ENCODE measurements around the gene TATDN3. TPM values are rescaled to one million over a fixed set of nuclear protein-coding genes. Genes with fewer than 3 reads are reported as not detected.

TATDN3 gene
- polyA plus RNA-seq, 1 donor from 2014 or later, result 72.0 TPM

- Histone ChIP-seq H3K79me2 (replicated peaks; ENCODE audit: insufficient read depth, low read length) (peaks cover 3% of the 10 kb centered on the region), H3K27ac (ENCODE audit: low read length) (no peak overlapping the region), H3K4me2 (ENCODE audit: low read length) (no peak overlapping the region)
Measured at GRCh38 chr1:212749821-212750535, 41.7 kb upstream of the TATDN3 start.

GRCh38 chr1:212752252-212752933 lies 39.3 kb upstream of the TATDN3 start:
- Histone ChIP-seq H3K27me3 (ENCODE audit: insufficient read depth, low read depth, low read length) (no peaks in the 10 kb centered on the region), H3K79me2 (replicated peaks; ENCODE audit: insufficient read depth, low read length) (peaks cover 3% of the 10 kb centered on the region), H3K4me2 (ENCODE audit: low read length) (no peak overlapping the region), H3F3A (ENCODE audit: insufficient read depth, low read length, poor library complexity, severe bottlenecking) (no peaks in the 10 kb centered on the region), H4K20me1 (ENCODE audit: insufficient read depth) (no peaks in the 10 kb centered on the region), H3K36me3 (ENCODE audit: insufficient read depth, low read length) (peaks cover 4% of the 10 kb centered on the region), H3K4me3 (ENCODE audit: low read length) (no peak overlapping the region), H3K27ac (ENCODE audit: low read length) (no peak overlapping the region), H3K9me2 (ENCODE audit: insufficient read depth, low read length) (no peaks in the 10 kb centered on the region), H2AFZ (ENCODE audit: low read depth, low read length) (no peak overlapping the region), H3K9me3 (ENCODE audit: low read length) (no peaks in the 10 kb centered on the region), H3K9ac (ENCODE audit: low read length) (no peak overlapping the region)
- TF ChIP-seq EZH2 (IDR thresholded peaks at IDR 0.05; ENCODE audit: borderline replicate concordance, insufficient read depth, low read length, poor library complexity, severe bottlenecking), result no peak
- TF ChIP-seq, protein P1, sequence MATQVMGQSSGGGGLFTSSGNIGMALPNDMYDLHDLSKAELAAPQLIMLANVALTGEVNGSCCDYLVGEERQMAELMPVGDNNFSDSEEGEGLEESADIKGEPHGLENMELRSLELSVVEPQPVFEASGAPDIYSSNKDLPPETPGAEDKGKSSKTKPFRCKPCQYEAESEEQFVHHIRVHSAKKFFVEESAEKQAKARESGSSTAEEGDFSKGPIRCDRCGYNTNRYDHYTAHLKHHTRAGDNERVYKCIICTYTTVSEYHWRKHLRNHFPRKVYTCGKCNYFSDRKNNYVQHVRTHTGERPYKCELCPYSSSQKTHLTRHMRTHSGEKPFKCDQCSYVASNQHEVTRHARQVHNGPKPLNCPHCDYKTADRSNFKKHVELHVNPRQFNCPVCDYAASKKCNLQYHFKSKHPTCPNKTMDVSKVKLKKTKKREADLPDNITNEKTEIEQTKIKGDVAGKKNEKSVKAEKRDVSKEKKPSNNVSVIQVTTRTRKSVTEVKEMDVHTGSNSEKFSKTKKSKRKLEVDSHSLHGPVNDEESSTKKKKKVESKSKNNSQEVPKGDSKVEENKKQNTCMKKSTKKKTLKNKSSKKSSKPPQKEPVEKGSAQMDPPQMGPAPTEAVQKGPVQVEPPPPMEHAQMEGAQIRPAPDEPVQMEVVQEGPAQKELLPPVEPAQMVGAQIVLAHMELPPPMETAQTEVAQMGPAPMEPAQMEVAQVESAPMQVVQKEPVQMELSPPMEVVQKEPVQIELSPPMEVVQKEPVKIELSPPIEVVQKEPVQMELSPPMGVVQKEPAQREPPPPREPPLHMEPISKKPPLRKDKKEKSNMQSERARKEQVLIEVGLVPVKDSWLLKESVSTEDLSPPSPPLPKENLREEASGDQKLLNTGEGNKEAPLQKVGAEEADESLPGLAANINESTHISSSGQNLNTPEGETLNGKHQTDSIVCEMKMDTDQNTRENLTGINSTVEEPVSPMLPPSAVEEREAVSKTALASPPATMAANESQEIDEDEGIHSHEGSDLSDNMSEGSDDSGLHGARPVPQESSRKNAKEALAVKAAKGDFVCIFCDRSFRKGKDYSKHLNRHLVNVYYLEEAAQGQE (IDR thresholded peaks at IDR 0.05; ENCODE audit: borderline replicate concordance), result no peak
- TF ChIP-seq, protein P2, sequence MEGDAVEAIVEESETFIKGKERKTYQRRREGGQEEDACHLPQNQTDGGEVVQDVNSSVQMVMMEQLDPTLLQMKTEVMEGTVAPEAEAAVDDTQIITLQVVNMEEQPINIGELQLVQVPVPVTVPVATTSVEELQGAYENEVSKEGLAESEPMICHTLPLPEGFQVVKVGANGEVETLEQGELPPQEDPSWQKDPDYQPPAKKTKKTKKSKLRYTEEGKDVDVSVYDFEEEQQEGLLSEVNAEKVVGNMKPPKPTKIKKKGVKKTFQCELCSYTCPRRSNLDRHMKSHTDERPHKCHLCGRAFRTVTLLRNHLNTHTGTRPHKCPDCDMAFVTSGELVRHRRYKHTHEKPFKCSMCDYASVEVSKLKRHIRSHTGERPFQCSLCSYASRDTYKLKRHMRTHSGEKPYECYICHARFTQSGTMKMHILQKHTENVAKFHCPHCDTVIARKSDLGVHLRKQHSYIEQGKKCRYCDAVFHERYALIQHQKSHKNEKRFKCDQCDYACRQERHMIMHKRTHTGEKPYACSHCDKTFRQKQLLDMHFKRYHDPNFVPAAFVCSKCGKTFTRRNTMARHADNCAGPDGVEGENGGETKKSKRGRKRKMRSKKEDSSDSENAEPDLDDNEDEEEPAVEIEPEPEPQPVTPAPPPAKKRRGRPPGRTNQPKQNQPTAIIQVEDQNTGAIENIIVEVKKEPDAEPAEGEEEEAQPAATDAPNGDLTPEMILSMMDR (IDR thresholded peaks at IDR 0.05; ENCODE audit: poor library complexity, severe bottlenecking), result no peak
- no peak for TF ChIP-seq POLR2AphosphoS5 (IDR thresholded peaks at IDR 0.05)
- TF ChIP-seq MXI1 (conservative IDR thresholded peaks at IDR 0.05; ENCODE audit: poor library complexity, severe bottlenecking), result no peak
- TF ChIP-seq SMC3 (conservative IDR thresholded peaks at IDR 0.05; ENCODE audit: poor library complexity), result no peak
- no peak for TF ChIP-seq RAD21 (conservative IDR thresholded peaks at IDR 0.05)
- TF ChIP-seq TAF1 (IDR thresholded peaks at IDR 0.05; ENCODE audit: low read depth), result no peak
- no peak for TF ChIP-seq EP300 (conservative IDR thresholded peaks at IDR 0.05; ENCODE audit: poor library complexity, severe bottlenecking)

More at GRCh38 chr1:212749821-212750535, 41.7 kb upstream of the TATDN3 start:
- Histone ChIP-seq H3K27me3 (ENCODE audit: insufficient read depth, low read depth, low read length) (no peaks in the 10 kb centered on the region), H3K36me3 (ENCODE audit: insufficient read depth, low read length) (peaks cover 4% of the 10 kb centered on the region), H3K9me2 (ENCODE audit: insufficient read depth, low read length) (no peaks in the 10 kb centered on the region), H4K20me1 (ENCODE audit: insufficient read depth) (no peaks in the 10 kb centered on the region), H3K9me3 (ENCODE audit: low read length) (no peaks in the 10 kb centered on the region), H3F3A (ENCODE audit: insufficient read depth, low read length, poor library complexity, severe bottlenecking) (no peaks in the 10 kb centered on the region), H3K9ac (ENCODE audit: low read length) (no peak overlapping the region), H3K4me3 (ENCODE audit: low read length) (no peak overlapping the region), H2AFZ (ENCODE audit: low read depth, low read length) (no peak overlapping the region)
- TF ChIP-seq EZH2 (IDR thresholded peaks at IDR 0.05; ENCODE audit: borderline replicate concordance, insufficient read depth, low read length, poor library complexity, severe bottlenecking), result no peak
- no peak for TF ChIP-seq EP300 (conservative IDR thresholded peaks at IDR 0.05; ENCODE audit: poor library complexity, severe bottlenecking)
- no peak for TF ChIP-seq TAF1 (IDR thresholded peaks at IDR 0.05; ENCODE audit: low read depth)
- TF ChIP-seq, protein P1 (IDR thresholded peaks at IDR 0.05; ENCODE audit: borderline replicate concordance), result no peak
- TF ChIP-seq, protein P2 (IDR thresholded peaks at IDR 0.05; ENCODE audit: poor library complexity, severe bottlenecking), result peak; percentile 44
- TF ChIP-seq SMC3 (conservative IDR thresholded peaks at IDR 0.05; ENCODE audit: poor library complexity), result peak; percentile 19
- TF ChIP-seq MXI1 (conservative IDR thresholded peaks at IDR 0.05; ENCODE audit: poor library complexity, severe bottlenecking), result no peak

Data from neural cell (in vitro differentiated cells).